ENCODE results near the gene VWF. TPM values are rescaled to one million over a fixed set of nuclear protein-coding genes. Genes with fewer than 3 reads are reported as not detected.

The VWF gene
- total and polyA plus RNA-seq, 2 of the 4 experiments (the other 2 are of a cell fraction) = under 0.01 to 0.09 TPM

DNA sequence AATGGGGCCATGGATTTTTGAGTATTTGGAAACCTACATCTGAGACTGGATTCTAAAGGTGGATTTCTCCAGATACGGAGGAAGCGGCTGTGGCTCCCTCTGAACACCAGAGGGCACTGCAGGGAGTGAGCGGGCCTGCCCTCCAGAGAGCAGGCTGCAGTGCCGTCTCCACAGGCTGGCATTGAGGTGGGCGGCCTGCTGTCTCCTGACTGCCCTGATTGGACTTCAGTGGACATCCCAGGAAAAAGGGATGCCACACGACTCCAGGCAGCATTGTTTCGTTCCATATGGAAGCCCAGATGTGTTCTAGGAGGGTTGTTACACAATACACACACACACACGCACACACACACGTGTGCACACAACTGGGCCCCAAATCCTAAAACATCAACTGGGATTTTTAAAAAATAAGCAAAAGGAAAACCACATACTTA lies 158.5 kb downstream of the VWF start:
- no peak overlapping the region for H3K4ac ChIP-seq (ENCODE audit: low read depth, low read length)
- no peak overlapping the region for H3K4me3 ChIP-seq (ENCODE audit: insufficient read depth, low read depth, low read length)
- in situ Hi-C loops (cut with MboI; ENCODE audit: low sequenced_read_pairs) = no loop called here
- H4K20me1 ChIP-seq (ENCODE audit: insufficient read depth, low read length) = no peaks in the 10 kb centered on the region
- no peak overlapping the region for H2AK9ac ChIP-seq (replicated peaks; ENCODE audit: low read depth, low read length, poor library complexity)
- no peak overlapping the region for H3K23ac ChIP-seq (ENCODE audit: low read depth, low read length)
- no peaks in the 10 kb centered on the region for H3K9me1 ChIP-seq (ENCODE audit: insufficient read depth, low read length)
- no peak overlapping the region for H3K4me2 ChIP-seq (ENCODE audit: low read depth, low read length)
- DNase-seq (peak; percentile 34), ATAC-seq (ENCODE audit: low read depth) (peak; percentile 99)
- BruUV-seq (replicated peaks) = no TSS peak
- intact Hi-C loops (cut with micrococcal nuclease) = loop anchor here (1.0 to 5.0 kb wide), 2 partner anchors 74 to 539 kb away; no protein-coding TSS in a partner anchor
- H4K5ac ChIP-seq (ENCODE audit: low read depth, low read length) = no peak overlapping the region
- peak overlapping the region; percentile 85 for H2AFZ ChIP-seq (replicated peaks; ENCODE audit: low read length, poor library complexity)
- no peak overlapping the region for H2AK5ac ChIP-seq (ENCODE audit: low read depth, low read length)
- H3K27ac ChIP-seq (ENCODE audit: insufficient read depth, low read length) = no peak overlapping the region
- no peak overlapping the region for H4K8ac ChIP-seq (ENCODE audit: low read depth in 2 of 2, low read length in 2 of 2)
- POLR2A ChIA-PET (ENCODE audit: unreplicated experiment) = no interaction called here
- H3K79me1 ChIP-seq (ENCODE audit: low read depth in 1 of 2, low read length in 2 of 2) = no peaks in the 10 kb centered on the region
- H2BK15ac ChIP-seq (ENCODE audit: low read depth, low read length) = no peak overlapping the region
- no peak overlapping the region for H3K18ac ChIP-seq (ENCODE audit: low read depth, low read length)
- H3K56ac ChIP-seq (ENCODE audit: extremely low read depth, insufficient read depth, low read length) = no peak overlapping the region
- dilution Hi-C loops (cut with HindIII; ENCODE audit: low sequenced_read_pairs, unreplicated experiment) = no loop called here
- H2BK20ac ChIP-seq (ENCODE audit: low read depth, low read length) = no peak overlapping the region
- no peak overlapping the region for H3K9ac ChIP-seq (ENCODE audit: low read depth, low read length)
- no peak overlapping the region for H2BK120ac ChIP-seq (ENCODE audit: low read depth, low read length)
- CTCF ChIA-PET = interaction anchor here (1.0 kb wide), 1 partner anchor 9 kb away, joined by 3 read pairs; no protein-coding TSS in a partner anchor
- no peak overlapping the region for H4K91ac ChIP-seq (ENCODE audit: insufficient read depth, low read depth, low read length)
- TF ChIP-seq SMC3 (IDR thresholded peaks at IDR 0.05; ENCODE audit: low read depth, low read length) = peak; percentile 48; the same call in 1 of the 2 replicates
- no peak for TF ChIP-seq MXI1 (IDR thresholded peaks at IDR 0.05; ENCODE audit: borderline replicate concordance, low read depth, low read length)
- TF ChIP-seq CHD1 (IDR thresholded peaks at IDR 0.05; ENCODE audit: low read depth, low read length) = no peak
- no peak for TF ChIP-seq RCOR1 (IDR thresholded peaks at IDR 0.05; ENCODE audit: insufficient replicate concordance, low read length)
- peak; percentile 73 for TF ChIP-seq CTCF (conservative IDR thresholded peaks at IDR 0.05; ENCODE audit: low read depth, low read length)
- no peak for TF ChIP-seq POLR2A (IDR thresholded peaks at IDR 0.05; ENCODE audit: low read depth, low read length)
- no peak for TF ChIP-seq ELK1 (IDR thresholded peaks at IDR 0.05; ENCODE audit: borderline replicate concordance, low read depth, low read length)
- TF ChIP-seq FOS (IDR thresholded peaks at IDR 0.05; ENCODE audit: low read depth, low read length) = no peak
- TF ChIP-seq NFE2L2 (IDR thresholded peaks at IDR 0.05; ENCODE audit: low read depth, low read length) = no peak
- peak; percentile 55 for TF ChIP-seq RAD21 (IDR thresholded peaks at IDR 0.05; ENCODE audit: low read length)
- TF ChIP-seq MAZ (IDR thresholded peaks at IDR 0.05; ENCODE audit: borderline replicate concordance, low read depth, low read length) = no peak
- no peak for TF ChIP-seq RFX5 (IDR thresholded peaks at IDR 0.05; ENCODE audit: low read depth, low read length)
- TF ChIP-seq CEBPB (IDR thresholded peaks at IDR 0.05; ENCODE audit: low read depth, low read length) = peak; percentile 47; the same call in 1 of the 2 replicates
- TF ChIP-seq BHLHE40 (IDR thresholded peaks at IDR 0.05; ENCODE audit: low read depth, low read length) = no peak
- TF ChIP-seq USF2 (IDR thresholded peaks at IDR 0.05; ENCODE audit: low read depth, low read length) = no peak
- TF ChIP-seq MAFK (IDR thresholded peaks at IDR 0.05; ENCODE audit: low read depth, low read length) = no peak
- H3K14ac ChIP-seq (replicated peaks; ENCODE audit: low read depth, low read length) = no peak overlapping the region
- H3K4me1 ChIP-seq (ENCODE audit: control insufficient read depth, insufficient read depth, low read length) = no peaks in the 10 kb centered on the region
- WGBS, 2 experiments (ENCODE audit: extremely low coverage in 2 of 2, insufficient read length in 1 of 2) = no CpG with 5 or more reads among the region's 9 CpGs
- H3K36me3 ChIP-seq (ENCODE audit: control insufficient read depth, insufficient read depth, low read length) = no peaks in the 10 kb centered on the region
- peaks cover 34% of the 10 kb centered on the region for H3K27me3 ChIP-seq (ENCODE audit: control insufficient read depth, insufficient read depth, low read length)
- no peak overlapping the region for H2BK5ac ChIP-seq (ENCODE audit: low read depth, low read length, poor library complexity, severe bottlenecking)
- no peaks in the 10 kb centered on the region for H3K9me3 ChIP-seq (ENCODE audit: control insufficient read depth, insufficient read depth, low read length)

Measured in IMR-90 (cell line).